B cell (primary cell): ENCODE measurements around the gene CENPB. TPM values are rescaled to one million over a fixed set of nuclear protein-coding genes. Genes with fewer than 3 reads are reported as not detected.

Experiments used
- ATAC-seq: fragments of 200-7000 bp; cut with Tn5 transposase; one replicate; pipeline ENCODE4 v1.10.0; 2021; ENCODE audit warnings: low read depth, mild to moderate bottlenecking, moderate number of reproducible peaks, moderate library complexity
- CTCF ChIA-PET: fragments of 350-600 bp; sonication (Branson Sonifier 250); formaldehyde crosslinking; loops from one replicate; lab custom pipeline; 2021; ENCODE audit warnings: antibody characterized with exemption, inconsistent platforms; lab: Charles Lee
- POLR2A ChIA-PET: fragments of 350-600 bp; sonication (Branson Sonifier 250); formaldehyde crosslinking; loops from one replicate; lab custom pipeline; 2021; ENCODE audit warnings: antibody characterized with exemption; lab: Charles Lee
- DNase-seq: peaks from one replicate; pipeline ENCODE4 v3.0.0; 2013
- H2AFZ ChIP-seq: 2 replicates; pipeline ENCODE4 v1.6.1; 2012; ENCODE audit warnings: mild to moderate bottlenecking, low read depth, low read length; ENCODE audit not compliant: insufficient read depth, poor library complexity, severe bottlenecking
- H3K27ac ChIP-seq, 2 donors: 1 replicate in 1 of 2; 2 replicates in 1 of 2; pipeline ENCODE4 v1.5.1; 2012 to 2013; ENCODE audit warnings: low read length in 2 of 2, mild to moderate bottlenecking in 2 of 2, moderate library complexity in 1 of 2
- H3K27me3 ChIP-seq, 4 experiments: fragments of 200-600 bp in 1 of 4; sonication (generic) in 1 of 4; replicated peaks in 1 of 4; 1 replicate in 2 of 4; 2 replicates in 2 of 4; pipeline versions ENCODE4 v1.6.1 to v1.7.0; 2013 to 2016; ENCODE audit warnings: low read length in 3 of 4, mild to moderate bottlenecking in 2 of 4, mixed read lengths in 1 of 4, moderate library complexity in 1 of 4; ENCODE audit not compliant: insufficient read depth in 4 of 4, control insufficient read depth in 3 of 4; ENCODE audit errors: control extremely low read depth in 1 of 4
- H3K36me3 ChIP-seq, 2 experiments: replicated peaks in 1 of 2; 1 replicate in 1 of 2; 2 replicates in 1 of 2; pipeline versions ENCODE4 v1.6.1 to v1.7.1; 2013; ENCODE audit warnings: low read length in 1 of 2; ENCODE audit not compliant: insufficient read depth in 2 of 2, control insufficient read depth in 1 of 2; ENCODE audit errors: control extremely low read depth in 1 of 2, extremely low read depth in 1 of 2
- H3K4me1 ChIP-seq, 2 donors: fragments of 200-600 bp in 1 of 2; sonication (generic) in 1 of 2; 1 replicate in 1 of 2; 2 replicates in 1 of 2; pipeline versions ENCODE4 v1.5.1 to v1.6.1; 2013 to 2017; ENCODE audit warnings: low read length in 2 of 2; ENCODE audit not compliant: control insufficient read depth in 2 of 2, insufficient read depth in 2 of 2
- H3K4me2 ChIP-seq: replicated peaks from 2 replicates; pipeline ENCODE3; 2012; ENCODE audit warnings: mild to moderate bottlenecking, low read depth, low read length; ENCODE audit not compliant: poor library complexity, severe bottlenecking
- H3K4me3 ChIP-seq, 5 experiments: fragments of 200-600 bp in 1 of 5; sonication (generic) in 1 of 5; 1 replicate in 3 of 5; 2 replicates in 2 of 5; pipeline versions ENCODE4 v1.5.1 to v1.7.0; 2011 to 2016; ENCODE audit warnings: low read length in 4 of 5, mild to moderate bottlenecking in 4 of 5, low read depth in 2 of 5, control low read depth in 1 of 5, moderate library complexity in 1 of 5; ENCODE audit not compliant: insufficient read depth in 1 of 5; ENCODE audit errors: control extremely low read depth in 1 of 5, extremely low read depth in 1 of 5
- H3K79me2 ChIP-seq: fragments of 200-600 bp; sonication (generic); one replicate; pipeline ENCODE4 v1.6.0; 2016; ENCODE audit warnings: low read length; ENCODE audit not compliant: control insufficient read depth, insufficient read depth
- H3K9ac ChIP-seq: fragments of 200-600 bp; sonication (generic); 2 replicates; pipeline ENCODE4 v1.6.1; 2017; ENCODE audit warnings: mild to moderate bottlenecking, low read length, moderate library complexity
- H3K9me3 ChIP-seq, 3 donors: one replicate each; pipeline versions ENCODE4 v1.6.1 to v1.7.1; 2013; ENCODE audit warnings: low read length in 2 of 3; ENCODE audit not compliant: control insufficient read depth in 2 of 3, insufficient read depth in 1 of 3; ENCODE audit errors: control extremely low read depth in 1 of 3
- H4K20me1 ChIP-seq: 2 replicates; pipeline ENCODE4 v1.6.0; 2012; ENCODE audit warnings: mild to moderate bottlenecking, low read length; ENCODE audit not compliant: insufficient read depth, control insufficient read depth, poor library complexity, severe bottlenecking
- H3K27ac Mint-ChIP-seq: one replicate; pipeline ENCODE4 v1.8.0; 2021; ENCODE audit warnings: mixed read lengths
- H3K27me3 Mint-ChIP-seq: one replicate; pipeline ENCODE4 v1.8.0; 2021; ENCODE audit warnings: mixed read lengths
- H3K4me1 Mint-ChIP-seq: one replicate; pipeline ENCODE4 v1.8.0; 2021; ENCODE audit warnings: mixed read lengths
- H3K4me3 Mint-ChIP-seq: one replicate; pipeline ENCODE4 v1.8.0; 2021; ENCODE audit warnings: mixed read lengths
- H3K9me3 Mint-ChIP-seq: one replicate; pipeline ENCODE4 v1.8.0; 2022; ENCODE audit warnings: mixed read lengths; ENCODE audit not compliant: insufficient read depth
- CTCF ChIP-seq: fragments of 200-600 bp; IDR thresholded peaks from one replicate; pipeline ENCODE4 v1.8.0; 2022; ENCODE audit warnings: antibody characterized with exemption, mild to moderate bottlenecking
- EZH2 ChIP-seq: IDR thresholded peaks from 2 replicates; pipeline ENCODE4 v1.6.1; 2012; ENCODE audit warnings: borderline replicate concordance, low read depth, mild to moderate bottlenecking, moderate library complexity, low read length; ENCODE audit not compliant: insufficient read depth, poor library complexity, severe bottlenecking
- WGBS: methylation state at CpG from one replicate; pipeline ENCODE4 v1.1.5; 2013; ENCODE audit warnings: missing lambda C conversion rate; ENCODE audit not compliant: insufficient coverage; 5-methylcytosine and 5-hydroxymethylcytosine counted together
- intact Hi-C: fragments of 100-400 bp; cut with micrococcal nuclease; formaldehyde crosslinking; loops from one replicate; pipeline ENCODE4 v1.10.0; 2022
- polyA plus RNA-seq: library from polyadenylated mRNA; depleted of rRNA; stranded (reverse); fragments of >200 nt; gene quantifications from 2 replicates; pipeline ENCODE4 v1.2.3, GENCODE V29; 2012
- total RNA-seq, 2 donors: library from RNA; stranded (reverse); fragments of 120-200 nt in 1 of 2; gene quantifications; 1 replicate in 1 of 2; 2 replicates in 1 of 2; pipeline versions ENCODE4 v1.2.3 to v1.2.4, GENCODE V29; 2013 to 2022

Gene CENPB
- total and polyA plus RNA-seq, 2 donors (not counting 1 experiment from before 2014, with no cell fraction given), result 13.3 to 46.4 TPM

- Histone ChIP-seq H3K27ac (no peak overlapping the region), H3K4me3 (no peak overlapping the region), H3K27me3 (no peaks in the 10 kb centered on the region), H3K9ac (no peak overlapping the region), H3K4me2 (no peak overlapping the region), H2AFZ (no peak overlapping the region), H3K4me1 (peaks cover 8 to 15% of the 10 kb centered on the region in 2 donors), H4K20me1 (no peaks in the 10 kb centered on the region), H3K79me2 (no peaks in the 10 kb centered on the region), H3K9me3 (no peaks in the 10 kb centered on the region), H3K36me3 (no peaks in the 10 kb centered on the region)
- ATAC-seq, result no peak
- Mint-ChIP-seq H3K4me3 (no peak overlapping the region), H3K9me3 (no peaks in the 10 kb centered on the region), H3K4me1 (peaks cover 14% of the 10 kb centered on the region), H3K27ac (no peak overlapping the region), H3K27me3 (no peaks in the 10 kb centered on the region)
- TF ChIP-seq CTCF, result no peak
- TF ChIP-seq EZH2, result no peak
- ChIA-PET CTCF (interaction anchor here (1.0 to 2.4 kb wide), 2 partner anchors 28 to 46 kb away, joined by 3 to 11 read pairs; partner anchors contain the start of genes ADISSP and CENPB), POLR2A (interaction anchor here (0.8 kb wide), 2 partner anchors 34 to 46 kb away, joined by 3 read pairs; partner anchors contain the start of gene ADISSP)
- intact Hi-C loops, result no loop called here
- WGBS, result 90% methylated on average over 7 of the region's 12 CpGs
- DNase-seq, result no peak
Measured at GRCh38 chr20:3813848-3814581, 27.5 kb upstream of the CENPB start.
